Stimulated activated CD8-positive, alpha-beta memory T cell treated with anti-CD3 and anti-CD28 coated beads, Interleukin-7, amount 100 ng/mL, for 24 hours (primary cell): ENCODE data around the gene INPP4B.
"Not testable (repeated sequence)": the region's sequence is repeated elsewhere in the genome, so short reads cannot be mapped to it uniquely, and the experiment has no call there.

Experiments used
- DNase-seq: peaks from one replicate; pipeline ENCODE4 v3.0.0-alpha.2; 2020; ENCODE audit warnings: low read depth

INPP4B gene

GRCh38 chr4:142081025-142081424, 765.1 kb downstream of the INPP4B start:
- no peak for DNase-seq

GRCh38 chr4:142079959-142080358, 766.1 kb downstream of the INPP4B start:
- no peak for DNase-seq

- no peak for DNase-seq
Measured at GRCh38 chr4:142077048-142077447, 769.1 kb downstream of the INPP4B start.

GRCh38 chr4:142068304-142068703, 777.8 kb downstream of the INPP4B start:
- DNase-seq: not testable (repeated sequence)

- not testable (repeated sequence) for DNase-seq
Measured at GRCh38 chr4:142066562-142066961, 779.5 kb downstream of the INPP4B start.

- no peak for DNase-seq
Measured at GRCh38 chr4:142065086-142065647, 780.9 kb downstream of the INPP4B start.

GRCh38 chr4:142064181-142064580, 781.9 kb downstream of the INPP4B start:
- no peak for DNase-seq

- no peak for DNase-seq
Measured at GRCh38 chr4:142045996-142046395, 800.1 kb downstream of the INPP4B start.

- DNase-seq: no peak
Measured at GRCh38 chr4:142044271-142044670, 801.8 kb downstream of the INPP4B start.

- DNase-seq: no peak
Measured at GRCh38 chr4:142043509-142043908, 802.6 kb downstream of the INPP4B start.

- no peak for DNase-seq
Measured at GRCh38 chr4:142041788-142042187, 804.3 kb downstream of the INPP4B start.

GRCh38 chr4:142040043-142040442, 806.1 kb downstream of the INPP4B start:
- DNase-seq: no peak

GRCh38 chr4:142036795-142037583, 809.1 kb downstream of the INPP4B start:
- DNase-seq: no peak

GRCh38 chr4:142035566-142035965, 810.5 kb downstream of the INPP4B start:
- no peak for DNase-seq

GRCh38 chr4:142034101-142034500, 812.0 kb downstream of the INPP4B start:
- DNase-seq: no peak

- no peak for DNase-seq
Measured at GRCh38 chr4:142030010-142030409, 816.1 kb downstream of the INPP4B start.

- no peak for DNase-seq
Measured at GRCh38 chr4:142021761-142022160, 824.3 kb downstream of the INPP4B start.

- no peak for DNase-seq
Measured at GRCh38 chr4:142021181-142021580, 824.9 kb downstream of the INPP4B start.

- no peak for DNase-seq
Measured at GRCh38 chr4:142016031-142016430, 830.1 kb downstream of the INPP4B start.

GRCh38 chr4:142009751-142010150, 836.4 kb downstream of the INPP4B start:
- DNase-seq: no peak

GRCh38 chr4:142005519-142005918, 840.6 kb downstream of the INPP4B start:
- no peak for DNase-seq

GRCh38 chr4:141999446-142000143, 846.5 kb downstream of the INPP4B start:
- DNase-seq: no peak

- DNase-seq: no peak
Measured at GRCh38 chr4:141995056-141995455, 851.0 kb downstream of the INPP4B start.
